Panc1 (cell line): ENCODE results near the gene WDR73. TPM values are rescaled to one million over a fixed set of nuclear protein-coding genes. Genes with fewer than 3 reads are reported as not detected.
"Not testable (repeated sequence)": the region's sequence is repeated elsewhere in the genome, so short reads cannot be mapped to it uniquely, and the experiment has no call there.

Source experiments
- ATAC-seq: fragments of 200-7000 bp; cut with Tn5 transposase; 2 replicates; pipeline ENCODE4 v1.9.1; 2020; ENCODE audit warnings: mild to moderate bottlenecking, moderate library complexity
- BruUV-seq: library from RNA; stranded (reverse); fragments of 400-500 nt; replicated peaks from 2 replicates; lab custom pipeline; 2021; lab: Mats Ljungman, UMichigan
- CTCF ChIA-PET: fragments of 300-600 bp; sonication (Branson Sonifier 250); formaldehyde crosslinking; loops from one replicate; lab custom pipeline; 2022; ENCODE audit warnings: antibody characterized with exemption; lab: Charles Lee
- POLR2A ChIA-PET: fragments of 300-600 bp; sonication (Branson Sonifier 250); formaldehyde crosslinking; loops from one replicate; lab custom pipeline; 2022; ENCODE audit warnings: antibody characterized with exemption; lab: Charles Lee
- DNase-seq: peaks from one replicate; pipeline ENCODE4 v3.0.0-alpha.2; 2010; ENCODE audit warnings: low read depth, low spot score
- H3K27ac ChIP-seq: 2 replicates; pipeline ENCODE4 v1.5.1; 2011; ENCODE audit warnings: mild to moderate bottlenecking, low read length, inconsistent platforms
- H3K27me3 ChIP-seq: fragments of 200-500 bp; sonication (Bioruptor generic); 2 replicates; pipeline ENCODE4 v1.6.0; 2014; ENCODE audit warnings: low read length, inconsistent platforms; ENCODE audit not compliant: control insufficient read depth, insufficient read depth
- H3K36me3 ChIP-seq: fragments of 200-500 bp; sonication (Bioruptor generic); 2 replicates; pipeline ENCODE4 v1.5.1; 2014; ENCODE audit warnings: inconsistent platforms, mild to moderate bottlenecking, low read length, moderate library complexity; ENCODE audit not compliant: control insufficient read depth, insufficient read depth
- H3K4me1 ChIP-seq: 2 replicates; pipeline ENCODE4 v1.5.1; 2011; ENCODE audit warnings: inconsistent platforms, mild to moderate bottlenecking, low read length, moderate library complexity; ENCODE audit not compliant: control insufficient read depth, insufficient read depth
- H3K4me3 ChIP-seq, 2 experiments: 2 replicates each; pipeline ENCODE4 v1.5.1; 2011 to 2012; ENCODE audit warnings: low read depth in 2 of 2, low read length in 2 of 2, mild to moderate bottlenecking in 2 of 2, inconsistent platforms in 1 of 2, moderate library complexity in 1 of 2
- H3K9me3 ChIP-seq: fragments of 200-500 bp; sonication (Bioruptor generic); 2 replicates; pipeline ENCODE4 v1.5.1; 2014; ENCODE audit warnings: low read depth, mild to moderate bottlenecking, inconsistent platforms, low read length, moderate library complexity; ENCODE audit not compliant: control insufficient read depth, insufficient read depth
- POLR2AphosphoS5 ChIP-seq: IDR thresholded peaks from 2 replicates; pipeline ENCODE4 v1.6.1; 2012; ENCODE audit warnings: mild to moderate bottlenecking, low read depth, low read length, moderate library complexity
- SIN3A ChIP-seq: IDR thresholded peaks from 2 replicates; pipeline ENCODE4 v1.6.1; 2012; ENCODE audit warnings: low read depth, mild to moderate bottlenecking, low read length, moderate library complexity, borderline replicate concordance; ENCODE audit not compliant: insufficient read depth
- TCF7L2 ChIP-seq: IDR thresholded peaks from 2 replicates; pipeline ENCODE4 v1.6.1; 2011; ENCODE audit warnings: mild to moderate bottlenecking, low read depth, low read length, inconsistent platforms
- in situ Hi-C: cut with HindIII; loops from 2 replicates; pipeline ENCODE4 v1.10.0; 2016; ENCODE audit warnings: low sequenced_read_pairs, low pct_unique_long_range_greater_than_20kb
- intact Hi-C: fragments of 100-400 bp; cut with micrococcal nuclease; formaldehyde crosslinking; loops from one replicate; pipeline ENCODE4 v1.10.0; 2022; ENCODE audit not compliant: unreplicated experiment
- total RNA-seq: library from RNA; stranded (reverse); gene quantifications from one replicate; pipeline ENCODE4 v1.2.1, GENCODE V29; 2021; ENCODE audit not compliant: unreplicated experiment
- TF ChIP-seq, protein P1 (sequence below): fragments of 450-650 bp; IDR thresholded peaks from 2 replicates; pipeline ENCODE4 v1.5.1; 2017; ENCODE audit warnings: mild to moderate bottlenecking
- TF ChIP-seq, protein P2 (sequence below), 2 experiments: IDR thresholded peaks; 2 replicates each; pipeline ENCODE4 v1.6.1; 2011 to 2012; ENCODE audit warnings: low read depth in 2 of 2, control low read depth in 1 of 2, low read length in 1 of 2, mild to moderate bottlenecking in 1 of 2, moderate library complexity in 1 of 2; ENCODE audit not compliant: insufficient read depth in 1 of 2

The WDR73 gene
- total RNA-seq, 1 experiment from 2014 or later = 39.0 TPM

DNA sequence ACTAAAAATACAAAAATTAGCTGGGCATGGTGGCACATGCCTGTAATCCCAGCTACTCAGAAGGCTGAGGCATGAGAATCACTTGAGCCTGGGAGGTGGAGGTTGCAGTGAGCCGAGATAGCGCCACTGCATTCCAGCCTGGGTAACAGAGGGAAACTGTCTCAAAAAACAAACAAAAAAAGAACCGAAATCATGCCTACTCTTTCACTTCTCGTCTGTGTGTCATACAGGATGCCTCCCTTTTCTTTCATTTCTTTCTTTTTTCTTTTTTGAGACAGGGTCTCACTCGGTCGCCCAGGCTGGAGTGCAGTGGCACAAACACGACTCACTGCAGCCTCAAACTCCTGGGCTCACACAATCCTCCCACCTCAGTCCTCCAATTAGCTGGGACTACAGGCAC, 32.4 kb upstream of the WDR73 start:
- H3K27ac ChIP-seq, H3K36me3 ChIP-seq, ATAC-seq, BruUV-seq, DNase-seq, POLR2A ChIA-PET, H3K27me3 ChIP-seq, CTCF ChIA-PET, H3K4me1 ChIP-seq, intact Hi-C loops, H3K4me3 ChIP-seq, in situ Hi-C loops, H3K9me3 ChIP-seq: not testable (repeated sequence)

GRCh38 chr15:84685304-84685703, 31.2 kb upstream of the WDR73 start:
- TF ChIP-seq TCF7L2 (no peak), POLR2AphosphoS5 (no peak), SIN3A (no peak)
- TF ChIP-seq, protein P1, sequence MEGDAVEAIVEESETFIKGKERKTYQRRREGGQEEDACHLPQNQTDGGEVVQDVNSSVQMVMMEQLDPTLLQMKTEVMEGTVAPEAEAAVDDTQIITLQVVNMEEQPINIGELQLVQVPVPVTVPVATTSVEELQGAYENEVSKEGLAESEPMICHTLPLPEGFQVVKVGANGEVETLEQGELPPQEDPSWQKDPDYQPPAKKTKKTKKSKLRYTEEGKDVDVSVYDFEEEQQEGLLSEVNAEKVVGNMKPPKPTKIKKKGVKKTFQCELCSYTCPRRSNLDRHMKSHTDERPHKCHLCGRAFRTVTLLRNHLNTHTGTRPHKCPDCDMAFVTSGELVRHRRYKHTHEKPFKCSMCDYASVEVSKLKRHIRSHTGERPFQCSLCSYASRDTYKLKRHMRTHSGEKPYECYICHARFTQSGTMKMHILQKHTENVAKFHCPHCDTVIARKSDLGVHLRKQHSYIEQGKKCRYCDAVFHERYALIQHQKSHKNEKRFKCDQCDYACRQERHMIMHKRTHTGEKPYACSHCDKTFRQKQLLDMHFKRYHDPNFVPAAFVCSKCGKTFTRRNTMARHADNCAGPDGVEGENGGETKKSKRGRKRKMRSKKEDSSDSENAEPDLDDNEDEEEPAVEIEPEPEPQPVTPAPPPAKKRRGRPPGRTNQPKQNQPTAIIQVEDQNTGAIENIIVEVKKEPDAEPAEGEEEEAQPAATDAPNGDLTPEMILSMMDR = no peak
- TF ChIP-seq, protein P2, sequence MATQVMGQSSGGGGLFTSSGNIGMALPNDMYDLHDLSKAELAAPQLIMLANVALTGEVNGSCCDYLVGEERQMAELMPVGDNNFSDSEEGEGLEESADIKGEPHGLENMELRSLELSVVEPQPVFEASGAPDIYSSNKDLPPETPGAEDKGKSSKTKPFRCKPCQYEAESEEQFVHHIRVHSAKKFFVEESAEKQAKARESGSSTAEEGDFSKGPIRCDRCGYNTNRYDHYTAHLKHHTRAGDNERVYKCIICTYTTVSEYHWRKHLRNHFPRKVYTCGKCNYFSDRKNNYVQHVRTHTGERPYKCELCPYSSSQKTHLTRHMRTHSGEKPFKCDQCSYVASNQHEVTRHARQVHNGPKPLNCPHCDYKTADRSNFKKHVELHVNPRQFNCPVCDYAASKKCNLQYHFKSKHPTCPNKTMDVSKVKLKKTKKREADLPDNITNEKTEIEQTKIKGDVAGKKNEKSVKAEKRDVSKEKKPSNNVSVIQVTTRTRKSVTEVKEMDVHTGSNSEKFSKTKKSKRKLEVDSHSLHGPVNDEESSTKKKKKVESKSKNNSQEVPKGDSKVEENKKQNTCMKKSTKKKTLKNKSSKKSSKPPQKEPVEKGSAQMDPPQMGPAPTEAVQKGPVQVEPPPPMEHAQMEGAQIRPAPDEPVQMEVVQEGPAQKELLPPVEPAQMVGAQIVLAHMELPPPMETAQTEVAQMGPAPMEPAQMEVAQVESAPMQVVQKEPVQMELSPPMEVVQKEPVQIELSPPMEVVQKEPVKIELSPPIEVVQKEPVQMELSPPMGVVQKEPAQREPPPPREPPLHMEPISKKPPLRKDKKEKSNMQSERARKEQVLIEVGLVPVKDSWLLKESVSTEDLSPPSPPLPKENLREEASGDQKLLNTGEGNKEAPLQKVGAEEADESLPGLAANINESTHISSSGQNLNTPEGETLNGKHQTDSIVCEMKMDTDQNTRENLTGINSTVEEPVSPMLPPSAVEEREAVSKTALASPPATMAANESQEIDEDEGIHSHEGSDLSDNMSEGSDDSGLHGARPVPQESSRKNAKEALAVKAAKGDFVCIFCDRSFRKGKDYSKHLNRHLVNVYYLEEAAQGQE (IDR thresholded peaks at IDR 0.05; ENCODE audit: insufficient read depth in 1 of 2, low read depth in 2 of 2, low read length in 1 of 2) = no peak
- intact Hi-C loops = no loop called here
- CTCF ChIA-PET = interaction anchor here (0.7 kb wide), 1 partner anchor 99 kb away, joined by 8 read pairs; no protein-coding TSS in a partner anchor
- H3K36me3 ChIP-seq = peaks cover 11% of the 10 kb centered on the region; the same call in 1 of the 2 replicates
- ATAC-seq = no peak
- H3K9me3 ChIP-seq = no peaks in the 10 kb centered on the region
- no peaks in the 10 kb centered on the region for H3K4me1 ChIP-seq
- no peak overlapping the region for H3K27ac ChIP-seq
- POLR2A ChIA-PET = interaction anchor here (0.6 kb wide), 1 partner anchor 213 kb away, joined by 7 read pairs; no protein-coding TSS in a partner anchor
- no TSS peak for BruUV-seq
- no peak for DNase-seq
- in situ Hi-C loops = no loop called here
- no peaks in the 10 kb centered on the region for H3K27me3 ChIP-seq
- H3K4me3 ChIP-seq = no peak overlapping the region

DNA sequence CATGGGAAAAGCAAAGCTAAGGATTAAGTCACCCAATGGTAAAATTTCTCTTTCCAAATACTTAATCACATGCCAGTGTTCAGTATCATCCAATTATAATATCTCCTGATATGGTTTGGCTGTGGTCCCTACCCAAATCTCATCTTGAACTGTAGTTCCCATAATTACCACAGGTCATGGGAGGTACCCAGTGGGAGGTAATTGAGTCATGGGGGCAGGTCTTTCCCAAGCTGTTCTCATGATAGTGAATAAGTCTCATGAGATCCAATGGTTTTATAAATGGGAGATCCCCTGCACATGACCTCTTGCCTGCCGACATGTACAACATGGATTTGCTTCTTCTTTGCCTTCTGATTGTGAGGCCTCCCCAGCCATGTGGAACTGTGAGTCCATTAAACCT, 30.0 kb upstream of the WDR73 start:
- Histone ChIP-seq H3K27me3 (no peaks in the 10 kb centered on the region), H3K27ac (no peak overlapping the region), H3K9me3 (no peaks in the 10 kb centered on the region), H3K4me1 (no peaks in the 10 kb centered on the region), H3K36me3 (peaks cover 11% of the 10 kb centered on the region; the same call in 1 of the 2 replicates), H3K4me3 (no peak overlapping the region)
- POLR2A ChIA-PET = no interaction called here
- CTCF ChIA-PET = no interaction called here
- TF ChIP-seq POLR2AphosphoS5 (no peak), SIN3A (no peak)
- no peak for DNase-seq
- ATAC-seq = no peak
- in situ Hi-C loops = no loop called here
- BruUV-seq = no TSS peak
- intact Hi-C loops = no loop called here
